ENCODE results near the gene GPRC5C. TPM values are rescaled to one million over a fixed set of nuclear protein-coding genes. Genes with fewer than 3 reads are reported as not detected.

GPRC5C gene
- 10 to 100 TPM in 11 of 12 donors, not detected in 1; 16.2 to 61.7 (median 26.4) TPM for polyA plus RNA-seq (ENCODE audit: insufficient read length in 12 of 12)
- long read RNA-seq, donor 1, transcript GPRC5C-207 (1 exons, 2,224 nt): major isoform, 12 of 25 reads
- long read RNA-seq, donor 1, partial matches to known transcripts: 7 of 25 reads
- long read RNA-seq, donor 1, other reads (novel, unspliced or antisense): 0 of 25 reads
- long read RNA-seq, donor 2, transcript GPRC5C-207 (1 exons, 2,224 nt): minor isoform, 7 of 17 reads
- long read RNA-seq, donor 2, transcript GPRC5C-202 (4 exons, 2,988 nt): major isoform, 10 of 17 reads
- long read RNA-seq, donor 2, partial matches to known transcripts: 0 of 17 reads
- long read RNA-seq, donor 2, other reads (novel, unspliced or antisense): 0 of 17 reads
- long read RNA-seq, donor 3, partial matches to known transcripts: 0 of 4 reads
- long read RNA-seq, donor 3, other reads (novel, unspliced or antisense): 0 of 4 reads
- long read RNA-seq, donor 4, partial matches to known transcripts: 0 of 5 reads
- long read RNA-seq, donor 4, other reads (novel, unspliced or antisense): 0 of 5 reads
- long read RNA-seq, donor 5, transcript GPRC5C-207 (1 exons, 2,224 nt): minor isoform, 5 of 19 reads
- long read RNA-seq, donor 5, transcript GPRC5C-202 (4 exons, 2,988 nt): major isoform, 8 of 19 reads
- long read RNA-seq, donor 5, partial matches to known transcripts: 6 of 19 reads
- long read RNA-seq, donor 5, other reads (novel, unspliced or antisense): 0 of 19 reads
- long read RNA-seq, donor 6, partial matches to known transcripts: 0 of 5 reads
- long read RNA-seq, donor 6, other reads (novel, unspliced or antisense): 0 of 5 reads
- long read RNA-seq, donor 7, partial matches to known transcripts: 0 of 3 reads
- long read RNA-seq, donor 7, other reads (novel, unspliced or antisense): 0 of 3 reads
- long read RNA-seq, donor 8, transcript GPRC5C-207 (1 exons, 2,224 nt): minor isoform, 6 of 21 reads
- long read RNA-seq, donor 8, transcript GPRC5C-202 (4 exons, 2,988 nt): major isoform, 7 of 21 reads
- long read RNA-seq, donor 8, partial matches to known transcripts: 8 of 21 reads
- long read RNA-seq, donor 8, other reads (novel, unspliced or antisense): 0 of 21 reads
- long read RNA-seq, donor 9, partial matches to known transcripts: 0 of 4 reads
- long read RNA-seq, donor 9, other reads (novel, unspliced or antisense): 0 of 4 reads
- long read RNA-seq, donor 10, transcript GPRC5C-202 (4 exons, 2,988 nt): major isoform, 15 of 23 reads
- long read RNA-seq, donor 10, partial matches to known transcripts: 6 of 23 reads
- long read RNA-seq, donor 10, other reads (novel, unspliced or antisense): 0 of 23 reads
- long read RNA-seq, donor 11, transcript GPRC5C-202 (4 exons, 2,988 nt): major isoform, 6 of 7 reads
- long read RNA-seq, donor 11, partial matches to known transcripts: 0 of 7 reads
- long read RNA-seq, donor 11, other reads (novel, unspliced or antisense): 0 of 7 reads

GRCh38 chr17:74431568-74432423, at the start of gene GPRC5C:
Gene GPRC5C (plus strand): TSS chr17:74432088. CDS start chr17:74439777, 7,689 bp downstream.
- DNase-seq: no peak

DNA sequence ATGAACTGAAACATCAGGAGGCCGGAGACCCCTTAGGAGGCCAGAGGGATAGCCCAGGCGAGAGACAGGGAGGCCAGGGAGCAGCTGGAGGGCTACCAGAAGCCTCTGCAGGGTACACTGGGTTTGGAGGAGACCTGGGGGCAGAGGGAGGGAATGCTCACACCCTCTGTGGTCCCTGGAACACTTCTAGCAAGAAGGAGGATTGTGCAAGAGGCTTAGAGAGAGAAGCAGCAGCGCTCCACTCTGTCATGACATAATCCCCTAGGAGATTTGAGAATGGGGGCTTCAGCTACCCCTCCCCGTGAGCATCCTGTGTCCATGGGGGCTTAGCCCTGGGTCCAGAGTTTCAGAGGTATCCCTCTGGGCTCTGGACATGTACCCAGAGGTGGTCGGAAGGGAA, 48.7 kb upstream of the GPRC5C start:
- DNase-seq: no peak

DNA sequence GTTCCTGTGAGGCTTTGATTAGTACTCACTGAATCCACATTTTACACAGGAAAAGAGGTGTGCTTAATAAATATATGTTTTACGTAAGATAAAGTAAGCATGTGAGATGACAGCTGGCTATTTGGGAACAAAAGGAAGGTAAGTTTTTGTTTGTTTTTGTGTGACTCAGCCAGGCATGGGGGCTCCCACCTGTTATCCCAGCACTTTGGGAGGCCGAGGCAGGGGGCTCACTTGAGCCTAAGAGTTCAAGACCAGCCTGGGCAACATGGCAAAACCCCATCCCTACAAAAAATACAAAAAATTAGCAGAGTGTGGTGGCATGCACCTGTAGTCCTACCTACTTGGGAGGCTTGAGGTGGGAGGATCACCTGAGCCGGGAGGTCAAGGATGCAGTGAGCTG, 46.7 kb upstream of the GPRC5C start:
- no peak for DNase-seq

DNA sequence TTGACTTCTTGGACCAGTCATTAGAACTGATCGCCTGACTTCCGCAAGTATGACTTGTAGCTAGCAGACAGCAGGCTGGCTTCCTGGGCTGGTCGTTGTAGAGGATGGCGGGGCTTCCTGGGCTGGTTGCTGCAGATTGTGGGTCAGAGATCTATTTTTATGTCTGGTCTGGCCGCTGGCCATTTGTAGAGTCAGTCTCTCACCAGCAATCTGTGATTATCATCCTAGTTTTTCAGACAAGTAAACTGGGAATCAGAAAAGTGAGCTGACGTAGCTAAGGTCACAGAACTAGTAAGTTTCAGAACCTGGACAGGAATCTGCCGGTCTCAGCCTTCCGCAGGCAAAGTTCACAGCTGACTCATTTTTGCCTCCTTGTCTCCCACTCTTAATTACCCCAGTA, 45.5 kb upstream of the GPRC5C start:
- DNase-seq: no peak

GRCh38 chr17:74387365-74388218, 44.3 kb upstream of the GPRC5C start:
- no peak for DNase-seq

GRCh38 chr17:74389084-74389753, 42.7 kb upstream of the GPRC5C start:
- no peak for DNase-seq

- DNase-seq: no peak
Observed at GRCh38 chr17:74389937-74390679, 41.8 kb upstream of the GPRC5C start.

- no peak for DNase-seq
Observed at GRCh38 chr17:74390680-74391653, 40.9 kb upstream of the GPRC5C start.

- DNase-seq: no peak
Observed at GRCh38 chr17:74391771-74392170, 40.1 kb upstream of the GPRC5C start.

GRCh38 chr17:74392848-74393247, 39.0 kb upstream of the GPRC5C start:
- DNase-seq: no peak

- DNase-seq: no peak
Observed at GRCh38 chr17:74393346-74393942, 38.4 kb upstream of the GPRC5C start.

- DNase-seq: no peak
Observed at GRCh38 chr17:74394275-74394950, 37.5 kb upstream of the GPRC5C start.

- no peak for DNase-seq
Observed at GRCh38 chr17:74394977-74395376, 36.9 kb upstream of the GPRC5C start.

GRCh38 chr17:74396567-74396966, 35.3 kb upstream of the GPRC5C start:
- no peak for DNase-seq

GRCh38 chr17:74402048-74402447, 29.8 kb upstream of the GPRC5C start:
- no peak for DNase-seq
